HCT116 (cell line): ENCODE measurements around the gene KIF3C. TPM values are rescaled to one million over a fixed set of nuclear protein-coding genes. Genes with fewer than 3 reads are reported as not detected.

Source experiments
- ATAC-seq: fragments of 200-7000 bp; cut with Tn5 transposase; 2 replicates; pipeline ENCODE4 v1.9.1; 2020; ENCODE audit warnings: mild to moderate bottlenecking, moderate library complexity
- BruUV-seq: library from RNA; stranded (reverse); fragments of 400-500 nt; replicated peaks from 2 replicates; lab custom pipeline; 2021; lab: Mats Ljungman, UMichigan
- CTCF ChIA-PET: fragments of 300-600 bp; sonication (Branson Sonifier 250); formaldehyde crosslinking; loops from one replicate; lab custom pipeline; 2021; ENCODE audit warnings: antibody characterized with exemption; lab: Charles Lee
- POLR2A ChIA-PET: fragments of 300-600, 350-600 bp; sonication (Branson Sonifier 250); formaldehyde crosslinking; loops from one replicate; lab custom pipeline; 2021; ENCODE audit warnings: antibody characterized with exemption; lab: Charles Lee
- RAD21 ChIA-PET, 2 experiments: fragments of 300-600 bp; sonication (Branson Sonifier 250); formaldehyde crosslinking; loops; one replicate each; lab custom pipeline; 2023; ENCODE audit warnings: low total read pairs in 2 of 2; ENCODE audit not compliant: uncharacterized antibody in 2 of 2, unreplicated experiment in 2 of 2, low non-redundant PET in 1 of 2; lab: Charles Lee
- DNase-seq: peaks from one replicate; pipeline ENCODE4 v3.0.0-alpha.2; 2010; ENCODE audit warnings: low read depth, low spot score
- H2AFZ ChIP-seq: fragments of 200-600 bp; shearing (Covaris generic), sonication (generic); 2 replicates; pipeline ENCODE4 v1.6.1; 2017; ENCODE audit warnings: low read depth, mixed run types, mixed read lengths, antibody characterized with exemption, low read length; ENCODE audit not compliant: poor library complexity, severe bottlenecking
- H3K27ac ChIP-seq: 2 replicates; pipeline ENCODE4 v1.5.1; 2012; ENCODE audit warnings: low read depth, low read length
- H3K27me3 ChIP-seq: fragments of 200-600 bp; sonication (generic); 2 replicates; pipeline ENCODE4 v1.6.1; 2016; ENCODE audit warnings: mixed run types, low read length, mixed read lengths; ENCODE audit not compliant: insufficient read depth
- H3K36me3 ChIP-seq, 2 experiments: fragments of 200-500 bp in 1 of 2; fragments of 200-600 bp in 1 of 2; sonication (Bioruptor generic) in 1 of 2; sonication (generic) in 1 of 2; 2 replicates each; pipeline versions ENCODE4 v1.5.1 to v1.6.1; 2014 to 2016; ENCODE audit warnings: low read length in 2 of 2, inconsistent platforms in 1 of 2, mixed read lengths in 1 of 2, mixed run types in 1 of 2; ENCODE audit not compliant: insufficient read depth in 2 of 2, control insufficient read depth in 1 of 2
- H3K4me1 ChIP-seq, 2 experiments: fragments of 200-600 bp in 1 of 2; sonication (generic) in 1 of 2; 2 replicates each; pipeline versions ENCODE4 v1.5.1 to v1.6.1; 2012 to 2017; ENCODE audit warnings: low read length in 2 of 2, inconsistent platforms in 1 of 2, mild to moderate bottlenecking in 1 of 2, mixed read lengths in 1 of 2, mixed run types in 1 of 2, moderate library complexity in 1 of 2; ENCODE audit not compliant: insufficient read depth in 2 of 2, control insufficient read depth in 1 of 2
- H3K4me2 ChIP-seq: fragments of 200-600 bp; sonication (generic); 2 replicates; pipeline ENCODE4 v1.6.1; 2017; ENCODE audit warnings: mixed run types, low read length, mixed read lengths
- H3K4me3 ChIP-seq, 2 experiments: fragments of 200-600 bp in 1 of 2; sonication (generic) in 1 of 2; replicated peaks in 1 of 2; 2 replicates each; pipeline ENCODE4 v1.5.1; 2011 to 2016; ENCODE audit warnings: low read length in 2 of 2, control low read depth in 1 of 2, low read depth in 1 of 2, mild to moderate bottlenecking in 1 of 2, mixed read lengths in 1 of 2, mixed run types in 1 of 2
- H3K79me2 ChIP-seq: fragments of 200-600 bp; sonication (generic); 2 replicates; pipeline ENCODE4 v1.6.1; 2017; ENCODE audit warnings: mild to moderate bottlenecking, mixed run types, low read length, moderate library complexity, mixed read lengths; ENCODE audit not compliant: insufficient read depth
- H3K9ac ChIP-seq: fragments of 200-600 bp; sonication (generic); 2 replicates; pipeline ENCODE4 v1.6.1; 2016; ENCODE audit warnings: low read length, mixed read lengths
- H3K9me2 ChIP-seq: fragments of 200-600 bp; sonication (generic), shearing (Covaris generic); 2 replicates; pipeline ENCODE4 v1.6.1; 2017; ENCODE audit warnings: mixed run types, mild to moderate bottlenecking, moderate library complexity; ENCODE audit not compliant: insufficient read depth
- H3K9me3 ChIP-seq, 2 experiments: fragments of 200-500 bp in 1 of 2; fragments of 200-600 bp in 1 of 2; sonication (Bioruptor generic) in 1 of 2; sonication (generic) in 1 of 2; 2 replicates each; pipeline ENCODE4 v1.6.1; 2014 to 2017; ENCODE audit warnings: low read length in 2 of 2, mixed read lengths in 2 of 2, inconsistent platforms in 1 of 2, low read depth in 1 of 2, mild to moderate bottlenecking in 1 of 2, mixed run types in 1 of 2, moderate library complexity in 1 of 2; ENCODE audit not compliant: control insufficient read depth in 1 of 2, insufficient read depth in 1 of 2
- H4K20me1 ChIP-seq: fragments of 200-600 bp; sonication (generic), shearing (Covaris generic); 2 replicates; pipeline ENCODE4 v1.6.1; 2017; ENCODE audit warnings: mixed run types, mild to moderate bottlenecking, moderate library complexity; ENCODE audit not compliant: insufficient read depth
- EGR1 ChIP-seq: IDR thresholded peaks from 2 replicates; pipeline ENCODE4 v1.6.1; 2012; ENCODE audit warnings: low read depth
- ELF1 ChIP-seq: IDR thresholded peaks from 2 replicates; pipeline ENCODE4 v1.6.1; 2012; ENCODE audit warnings: low read depth, borderline replicate concordance
- EZH2 ChIP-seq: fragments of 200-600 bp; sonication (generic); IDR thresholded peaks from 2 replicates; pipeline ENCODE4 v1.6.1; 2017; ENCODE audit warnings: antibody characterized with exemption, mixed run types
- POLR2AphosphoS5 ChIP-seq: IDR thresholded peaks from 2 replicates; pipeline ENCODE4 v1.6.1; 2011; ENCODE audit warnings: mild to moderate bottlenecking, low read depth, low read length, moderate library complexity
- SP1 ChIP-seq: IDR thresholded peaks from 2 replicates; pipeline ENCODE4 v1.6.1; 2012; ENCODE audit warnings: low read depth
- SRF ChIP-seq: IDR thresholded peaks from 2 replicates; pipeline ENCODE4 v1.6.1; 2012; ENCODE audit warnings: low read depth
- YY1 ChIP-seq: IDR thresholded peaks from 2 replicates; pipeline ENCODE4 v1.6.1; 2011; ENCODE audit warnings: low read length, low read depth, moderate library complexity, mild to moderate bottlenecking; ENCODE audit not compliant: insufficient replicate concordance; ENCODE audit errors: extremely low read depth
- intact Hi-C: fragments of 100-400 bp; cut with micrococcal nuclease; formaldehyde crosslinking; loops from 2 replicates; pipeline ENCODE4 v1.10.0; 2022
- total RNA-seq: library from RNA; stranded (reverse); gene quantifications from one replicate; pipeline ENCODE4 v1.2.1, GENCODE V29; 2021; ENCODE audit not compliant: unreplicated experiment
- TF ChIP-seq, protein P1 (sequence below): IDR thresholded peaks from 2 replicates; pipeline ENCODE4 v1.6.1; 2012
- TF ChIP-seq, protein P2 (sequence below): IDR thresholded peaks from 2 replicates; pipeline ENCODE4 v1.6.1; 2012; ENCODE audit warnings: low read depth
- TF ChIP-seq, protein P3 (sequence below), 3 experiments: fragments of 200-600 bp in 1 of 3; sonication (generic) in 1 of 3; IDR thresholded peaks in 2 of 3; conservative IDR thresholded peaks in 1 of 3; 2 replicates each; pipeline ENCODE4 v1.5.1; 2012 to 2017; ENCODE audit warnings: low read depth in 2 of 3, low read length in 2 of 3, antibody characterized with exemption in 1 of 3, borderline replicate concordance in 1 of 3, control low read depth in 1 of 3, mild to moderate bottlenecking in 1 of 3, mixed read lengths in 1 of 3, mixed run types in 1 of 3, moderate library complexity in 1 of 3; ENCODE audit not compliant: insufficient read depth in 1 of 3

The KIF3C gene
- total RNA-seq, 1 experiment from 2014 or later, result 5.4 TPM

GRCh38 chr2:25899404-25899970 lies 82.8 kb downstream of the KIF3C start:
- no peak for DNase-seq
- H3K9me3 ChIP-seq, result no peaks in the 10 kb centered on the region
- no TSS peak for BruUV-seq

More at GRCh38 chr2:25899404-25899970, 82.8 kb downstream of the KIF3C start:
- Histone ChIP-seq H3K4me2 (no peak overlapping the region), H3K27ac (no peak overlapping the region)
- TF ChIP-seq SRF (no peak), SP1 (no peak), EZH2 (no peak), POLR2AphosphoS5 (no peak), EGR1 (no peak), YY1 (no peak), ELF1 (no peak)
- TF ChIP-seq, protein P1, sequence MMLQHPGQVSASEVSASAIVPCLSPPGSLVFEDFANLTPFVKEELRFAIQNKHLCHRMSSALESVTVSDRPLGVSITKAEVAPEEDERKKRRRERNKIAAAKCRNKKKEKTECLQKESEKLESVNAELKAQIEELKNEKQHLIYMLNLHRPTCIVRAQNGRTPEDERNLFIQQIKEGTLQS, result no peak
- TF ChIP-seq, protein P2, sequence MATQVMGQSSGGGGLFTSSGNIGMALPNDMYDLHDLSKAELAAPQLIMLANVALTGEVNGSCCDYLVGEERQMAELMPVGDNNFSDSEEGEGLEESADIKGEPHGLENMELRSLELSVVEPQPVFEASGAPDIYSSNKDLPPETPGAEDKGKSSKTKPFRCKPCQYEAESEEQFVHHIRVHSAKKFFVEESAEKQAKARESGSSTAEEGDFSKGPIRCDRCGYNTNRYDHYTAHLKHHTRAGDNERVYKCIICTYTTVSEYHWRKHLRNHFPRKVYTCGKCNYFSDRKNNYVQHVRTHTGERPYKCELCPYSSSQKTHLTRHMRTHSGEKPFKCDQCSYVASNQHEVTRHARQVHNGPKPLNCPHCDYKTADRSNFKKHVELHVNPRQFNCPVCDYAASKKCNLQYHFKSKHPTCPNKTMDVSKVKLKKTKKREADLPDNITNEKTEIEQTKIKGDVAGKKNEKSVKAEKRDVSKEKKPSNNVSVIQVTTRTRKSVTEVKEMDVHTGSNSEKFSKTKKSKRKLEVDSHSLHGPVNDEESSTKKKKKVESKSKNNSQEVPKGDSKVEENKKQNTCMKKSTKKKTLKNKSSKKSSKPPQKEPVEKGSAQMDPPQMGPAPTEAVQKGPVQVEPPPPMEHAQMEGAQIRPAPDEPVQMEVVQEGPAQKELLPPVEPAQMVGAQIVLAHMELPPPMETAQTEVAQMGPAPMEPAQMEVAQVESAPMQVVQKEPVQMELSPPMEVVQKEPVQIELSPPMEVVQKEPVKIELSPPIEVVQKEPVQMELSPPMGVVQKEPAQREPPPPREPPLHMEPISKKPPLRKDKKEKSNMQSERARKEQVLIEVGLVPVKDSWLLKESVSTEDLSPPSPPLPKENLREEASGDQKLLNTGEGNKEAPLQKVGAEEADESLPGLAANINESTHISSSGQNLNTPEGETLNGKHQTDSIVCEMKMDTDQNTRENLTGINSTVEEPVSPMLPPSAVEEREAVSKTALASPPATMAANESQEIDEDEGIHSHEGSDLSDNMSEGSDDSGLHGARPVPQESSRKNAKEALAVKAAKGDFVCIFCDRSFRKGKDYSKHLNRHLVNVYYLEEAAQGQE, result no peak
- TF ChIP-seq, protein P3, sequence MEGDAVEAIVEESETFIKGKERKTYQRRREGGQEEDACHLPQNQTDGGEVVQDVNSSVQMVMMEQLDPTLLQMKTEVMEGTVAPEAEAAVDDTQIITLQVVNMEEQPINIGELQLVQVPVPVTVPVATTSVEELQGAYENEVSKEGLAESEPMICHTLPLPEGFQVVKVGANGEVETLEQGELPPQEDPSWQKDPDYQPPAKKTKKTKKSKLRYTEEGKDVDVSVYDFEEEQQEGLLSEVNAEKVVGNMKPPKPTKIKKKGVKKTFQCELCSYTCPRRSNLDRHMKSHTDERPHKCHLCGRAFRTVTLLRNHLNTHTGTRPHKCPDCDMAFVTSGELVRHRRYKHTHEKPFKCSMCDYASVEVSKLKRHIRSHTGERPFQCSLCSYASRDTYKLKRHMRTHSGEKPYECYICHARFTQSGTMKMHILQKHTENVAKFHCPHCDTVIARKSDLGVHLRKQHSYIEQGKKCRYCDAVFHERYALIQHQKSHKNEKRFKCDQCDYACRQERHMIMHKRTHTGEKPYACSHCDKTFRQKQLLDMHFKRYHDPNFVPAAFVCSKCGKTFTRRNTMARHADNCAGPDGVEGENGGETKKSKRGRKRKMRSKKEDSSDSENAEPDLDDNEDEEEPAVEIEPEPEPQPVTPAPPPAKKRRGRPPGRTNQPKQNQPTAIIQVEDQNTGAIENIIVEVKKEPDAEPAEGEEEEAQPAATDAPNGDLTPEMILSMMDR (IDR thresholded peaks at IDR 0.05 in 2 of 3, conservative IDR thresholded peaks at IDR 0.05 in 1 of 3; ENCODE audit: borderline replicate concordance in 1 of 3, insufficient read depth in 1 of 3, low read depth in 2 of 3, low read length in 2 of 3), result no peak
- TF ChIP-seq, all 23 proteins: peak for 0
- Histone ChIP-seq H4K20me1 (no peaks in the 10 kb centered on the region), H3K9ac (no peak overlapping the region), H3K4me3 (no peak overlapping the region), H3K4me1 (no peaks in the 10 kb centered on the region), H3K79me2 (no peaks in the 10 kb centered on the region), H3K36me3 (no peaks in the 10 kb centered on the region), H2AFZ (no peak overlapping the region), H3K9me2 (no peaks in the 10 kb centered on the region), H3K27me3 (no peaks in the 10 kb centered on the region)
- intact Hi-C loops, result no loop called here
- CTCF ChIA-PET, result no interaction called here
- POLR2A ChIA-PET, result no interaction called here
- ATAC-seq, result no peak
- RAD21 ChIA-PET, result no interaction called here
